DOHH2 (cell line): ENCODE measurements around the gene PAK5.

Source experiments
- H3F3A ChIP-seq: fragments of 200-600 bp; sonication (generic), shearing (Covaris generic); 2 replicates; pipeline ENCODE4 v1.6.0; 2016; ENCODE audit warnings: antibody characterized with exemption, mild to moderate bottlenecking; ENCODE audit not compliant: control insufficient read depth, insufficient read depth
- H3K27ac ChIP-seq: fragments of 200-600 bp; sonication (generic); 2 replicates; pipeline ENCODE4 v1.5.1; 2014; ENCODE audit warnings: low read depth, mild to moderate bottlenecking, low read length, moderate library complexity
- H3K27me3 ChIP-seq: fragments of 200-600 bp; sonication (generic); 2 replicates; pipeline ENCODE4 v1.6.1; 2014; ENCODE audit warnings: mild to moderate bottlenecking, low read length, mixed read lengths; ENCODE audit not compliant: control insufficient read depth
- H3K36me3 ChIP-seq: fragments of 200-600 bp; sonication (generic); 2 replicates; pipeline ENCODE4 v1.6.1; 2014; ENCODE audit warnings: mild to moderate bottlenecking, low read length, moderate library complexity, mixed read lengths; ENCODE audit not compliant: control insufficient read depth
- H3K4me1 ChIP-seq: fragments of 200-600 bp; sonication (generic); 2 replicates; pipeline ENCODE4 v1.6.1; 2014; ENCODE audit warnings: mild to moderate bottlenecking, low read length, mixed read lengths; ENCODE audit not compliant: control insufficient read depth
- H3K4me2 ChIP-seq: fragments of 200-600 bp; sonication (generic); 2 replicates; pipeline ENCODE4 v1.6.0; 2014; ENCODE audit warnings: mild to moderate bottlenecking, low read length, moderate library complexity
- H3K4me3 ChIP-seq: fragments of 200-600 bp; sonication (generic); 2 replicates; pipeline ENCODE4 v1.5.1; 2014; ENCODE audit warnings: mild to moderate bottlenecking, low read length, mixed read lengths
- H3K79me2 ChIP-seq: fragments of 200-600 bp; sonication (generic); 2 replicates; pipeline ENCODE4 v1.6.1; 2014; ENCODE audit warnings: mild to moderate bottlenecking, low read length, mixed read lengths; ENCODE audit not compliant: control insufficient read depth
- H3K9me2 ChIP-seq: fragments of 200-600 bp; sonication (generic); replicated peaks from 2 replicates; pipeline ENCODE4 v1.6.1; 2014; ENCODE audit warnings: mild to moderate bottlenecking, low read length, mixed read lengths; ENCODE audit not compliant: control insufficient read depth
- H3K9me3 ChIP-seq: fragments of 200-600 bp; sonication (generic); 2 replicates; pipeline ENCODE4 v1.6.1; 2014; ENCODE audit warnings: antibody characterized with exemption, low read length, mixed read lengths; ENCODE audit not compliant: control insufficient read depth, insufficient read depth
- H4K20me1 ChIP-seq: fragments of 200-600 bp; sonication (generic); 2 replicates; pipeline ENCODE4 v1.6.0; 2014; ENCODE audit warnings: low read depth, mild to moderate bottlenecking, antibody characterized with exemption, low read length, moderate library complexity; ENCODE audit not compliant: control insufficient read depth, insufficient read depth
- CTCF ChIP-seq: fragments of 200-600 bp; sonication (generic); IDR thresholded peaks from one replicate; pipeline ENCODE4 v1.5.1; 2014; ENCODE audit warnings: antibody characterized with exemption, mild to moderate bottlenecking, low read depth, low read length; ENCODE audit not compliant: poor library complexity, severe bottlenecking
- EZH2phosphoT487 ChIP-seq: fragments of 200-600 bp; sonication (generic); IDR thresholded peaks from 2 replicates; pipeline ENCODE4 v1.6.1; 2017; ENCODE audit warnings: borderline replicate concordance, mild to moderate bottlenecking, antibody characterized with exemption, low read length, moderate library complexity, mixed read lengths

Gene PAK5

GRCh38 chr20:9551808-9552550 lies 286.9 kb downstream of the PAK5 start:
- TF ChIP-seq CTCF: no peak
- no peak for TF ChIP-seq EZH2phosphoT487
- no peaks in the 10 kb centered on the region for H4K20me1 ChIP-seq
- H3K9me3 ChIP-seq: no peaks in the 10 kb centered on the region
- H3K4me3 ChIP-seq: no peak overlapping the region
- no peaks in the 10 kb centered on the region for H3K9me2 ChIP-seq
- H3F3A ChIP-seq: no peaks in the 10 kb centered on the region
- no peaks in the 10 kb centered on the region for H3K27me3 ChIP-seq
- no peaks in the 10 kb centered on the region for H3K79me2 ChIP-seq
- no peak overlapping the region for H3K4me2 ChIP-seq
- no peak overlapping the region for H3K27ac ChIP-seq
- H3K36me3 ChIP-seq: no peaks in the 10 kb centered on the region
- no peaks in the 10 kb centered on the region for H3K4me1 ChIP-seq

- Histone ChIP-seq H3K9me3 (no peaks in the 10 kb centered on the region), H3K4me1 (no peaks in the 10 kb centered on the region), H3K4me3 (no peak overlapping the region), H3K27ac (no peak overlapping the region), H4K20me1 (no peaks in the 10 kb centered on the region), H3K36me3 (no peaks in the 10 kb centered on the region), H3K9me2 (no peaks in the 10 kb centered on the region), H3K79me2 (no peaks in the 10 kb centered on the region), H3K4me2 (no peak overlapping the region), H3F3A (no peaks in the 10 kb centered on the region), H3K27me3 (no peaks in the 10 kb centered on the region)
- TF ChIP-seq CTCF (no peak), EZH2phosphoT487 (no peak)
Observed at GRCh38 chr20:9550871-9551270, 288.0 kb downstream of the PAK5 start.

GRCh38 chr20:9550283-9550682 lies 288.6 kb downstream of the PAK5 start:
- H3K79me2 ChIP-seq: no peaks in the 10 kb centered on the region
- H3K4me2 ChIP-seq: no peak overlapping the region
- no peak for TF ChIP-seq EZH2phosphoT487
- TF ChIP-seq CTCF: no peak

More at GRCh38 chr20:9550283-9550682, 288.6 kb downstream of the PAK5 start:
- no peaks in the 10 kb centered on the region for H4K20me1 ChIP-seq
- H3K27ac ChIP-seq: no peak overlapping the region
- H3K36me3 ChIP-seq: no peaks in the 10 kb centered on the region
- no peaks in the 10 kb centered on the region for H3K9me2 ChIP-seq
- H3K27me3 ChIP-seq: no peaks in the 10 kb centered on the region
- H3K4me3 ChIP-seq: no peak overlapping the region
- no peaks in the 10 kb centered on the region for H3K4me1 ChIP-seq
- H3F3A ChIP-seq: no peaks in the 10 kb centered on the region
- no peaks in the 10 kb centered on the region for H3K9me3 ChIP-seq
